Measurements from ENCODE around the gene DECR2.
A peak's percentile ranks its signal among the peaks of the same experiment; 100 is the strongest.
"Not testable (repeated sequence)": the region's sequence is repeated elsewhere in the genome, so short reads cannot be mapped to it uniquely, and the experiment has no call there.

DECR2 gene

GRCh38 chr16:401468-402348 is at the start of gene DECR2:
DECR2 (plus strand) TSS chr16:401885; CDS start chr16:401964, 79 bp downstream.
- peak; percentile 99 for DNase-seq

GRCh38 chr16:352547-353403 is 48.9 kb upstream of the DECR2 start, which contains the start of gene AXIN1:
AXIN1 (minus strand) TSS chr16:352723; CDS start chr16:347025, 5,698 bp downstream.
- DNase-seq = peak; percentile 100

- DNase-seq = peak; percentile 24
Observed at GRCh38 chr16:353404-354290, 48.0 kb upstream of the DECR2 start.

- DNase-seq = no peak
Observed at GRCh38 chr16:354291-354881, 47.3 kb upstream of the DECR2 start.

DNA sequence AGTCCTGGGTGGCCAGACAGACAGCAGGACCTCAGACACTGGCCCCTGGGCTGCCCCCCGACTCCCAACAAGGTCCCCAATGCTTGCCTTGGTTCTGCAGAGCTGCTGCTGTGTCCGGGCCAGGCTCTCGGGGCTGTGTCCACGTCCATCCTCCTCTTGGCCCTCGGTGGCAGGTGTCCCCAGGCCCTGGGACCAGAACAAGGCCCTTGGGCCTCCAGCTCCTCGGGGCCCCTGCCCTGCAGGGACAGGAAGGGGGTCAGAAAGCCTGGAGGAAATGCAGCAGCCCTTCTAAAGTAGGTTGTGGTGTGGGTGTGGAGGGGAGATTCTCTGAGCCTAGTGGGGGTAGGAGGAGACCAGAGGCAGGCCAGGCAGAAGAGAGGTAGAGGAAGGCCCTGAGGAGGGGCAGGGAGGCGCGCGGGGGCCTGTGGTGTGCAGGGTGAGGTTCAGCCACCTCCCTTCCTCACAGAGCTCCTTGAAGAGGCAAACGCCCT is 46.7 kb upstream of the DECR2 start:
- peak; percentile 59 for DNase-seq

DNA sequence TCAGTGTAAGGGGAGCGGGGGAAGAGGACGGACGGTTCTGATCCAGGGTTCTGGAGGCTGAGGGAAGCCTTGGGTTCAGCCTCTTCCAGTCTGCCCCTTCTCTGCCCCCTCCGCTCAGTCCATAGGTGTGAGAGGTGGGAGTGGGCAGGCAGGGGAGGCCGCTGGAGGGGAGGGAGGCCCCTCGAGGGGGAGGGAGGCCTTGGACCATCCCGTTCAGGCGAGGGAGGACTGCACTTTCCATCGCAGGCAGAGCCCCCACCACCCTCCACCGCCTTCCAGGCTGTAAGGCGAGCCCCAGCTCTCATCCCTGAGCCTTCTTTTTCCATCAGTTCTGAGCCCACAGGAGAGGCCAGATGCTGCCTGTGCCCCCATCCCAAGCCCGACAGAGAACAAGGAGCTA is 44.9 kb upstream of the DECR2 start:
- DNase-seq = no peak

DNA sequence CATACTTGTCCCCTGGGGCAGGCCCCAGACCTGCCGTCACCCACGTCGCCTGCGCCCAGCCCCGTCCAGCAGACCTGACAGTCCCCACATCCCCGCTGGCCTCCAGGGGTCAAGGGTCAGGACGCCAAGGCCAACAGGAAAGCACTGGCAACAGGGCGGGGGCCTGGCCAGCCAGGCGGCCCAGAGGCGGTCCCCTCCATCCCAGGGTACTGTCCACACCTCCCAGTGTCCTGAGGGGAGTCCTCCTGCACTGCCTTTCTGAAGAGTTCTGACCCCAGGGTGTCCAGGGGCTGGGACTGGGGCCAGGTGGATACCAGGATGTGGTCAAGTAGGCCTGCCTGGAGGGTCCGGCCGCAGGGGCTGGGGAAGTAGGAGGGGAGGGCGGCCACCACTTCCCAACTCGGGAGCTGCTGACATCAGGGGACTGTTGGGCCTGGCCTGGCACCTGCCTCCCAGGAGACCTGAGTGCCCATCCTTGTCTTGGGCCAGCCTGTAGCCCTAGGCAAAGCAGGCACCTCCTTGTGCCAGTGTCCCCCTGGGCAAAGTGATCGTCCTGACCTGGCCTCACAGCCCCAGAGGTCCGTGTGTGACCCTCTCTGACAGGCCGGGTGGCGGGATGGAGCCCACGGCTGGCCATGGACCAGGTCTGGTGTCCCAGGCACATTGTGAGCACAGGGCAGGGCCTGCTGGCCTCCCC is 42.5 kb upstream of the DECR2 start:
- no peak for DNase-seq

DNA sequence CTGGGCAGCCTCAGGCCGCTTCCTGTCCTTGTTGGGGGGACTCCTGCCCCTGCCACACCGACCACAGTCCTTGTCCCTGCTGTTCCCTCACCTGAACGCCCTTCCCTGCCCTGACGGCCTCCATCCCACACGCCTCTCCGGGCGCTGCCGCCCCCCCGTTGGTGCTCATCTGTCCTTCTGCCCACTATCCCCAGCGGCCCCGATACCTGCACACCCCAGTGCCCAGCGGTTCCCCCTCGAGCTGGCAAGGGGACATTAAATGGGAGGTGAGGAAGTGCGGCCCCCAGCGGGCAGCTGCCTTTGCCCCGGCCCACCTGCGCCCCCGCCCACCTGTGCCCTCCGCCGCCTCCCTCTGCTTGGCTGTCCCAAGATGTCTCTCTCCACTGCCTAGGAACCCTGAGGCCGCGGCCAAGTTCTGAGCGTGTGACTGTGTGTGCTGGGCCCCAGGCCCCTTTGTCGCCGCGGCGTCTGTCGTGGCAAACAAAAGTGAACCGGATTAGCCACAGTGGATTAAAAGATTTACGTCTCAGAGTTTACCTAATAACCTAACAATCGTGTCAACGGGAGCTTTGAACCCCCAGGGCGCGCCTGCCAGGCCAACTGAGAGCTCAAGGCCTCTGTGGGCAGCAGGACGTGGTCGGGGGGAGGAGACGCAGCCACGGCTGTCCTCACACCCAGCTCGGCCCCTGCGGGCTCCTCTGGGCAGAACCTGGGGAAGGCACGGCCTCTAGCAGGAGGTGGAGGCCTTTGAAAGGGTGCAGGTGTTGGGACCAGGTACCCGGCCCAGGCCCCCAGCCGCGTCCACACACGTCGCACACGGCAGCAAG is 41.6 kb upstream of the DECR2 start:
- DNase-seq = no peak

GRCh38 chr16:360698-361336 is 40.9 kb upstream of the DECR2 start:
- DNase-seq = no peak

GRCh38 chr16:361341-361871 is 40.3 kb upstream of the DECR2 start:
- no peak for DNase-seq

- DNase-seq = peak; percentile 72
Observed at GRCh38 chr16:361872-362701, 39.6 kb upstream of the DECR2 start.

DNA sequence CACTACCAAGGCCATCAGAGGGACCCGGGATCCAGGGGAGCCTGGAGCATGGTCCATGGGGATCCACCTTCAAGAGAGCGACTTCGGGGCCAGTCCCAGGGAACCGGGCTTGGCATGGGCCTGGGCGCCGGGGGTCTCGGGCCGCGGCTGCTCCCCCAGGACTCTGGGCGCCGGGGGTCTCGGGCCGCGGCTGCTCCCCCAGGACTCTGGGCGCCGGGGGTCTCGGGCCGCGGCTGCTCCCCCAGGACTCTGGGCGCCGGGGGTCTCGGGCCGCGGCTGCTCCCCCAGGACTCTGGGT is 39.0 kb upstream of the DECR2 start:
- DNase-seq = not testable (repeated sequence)

DNA sequence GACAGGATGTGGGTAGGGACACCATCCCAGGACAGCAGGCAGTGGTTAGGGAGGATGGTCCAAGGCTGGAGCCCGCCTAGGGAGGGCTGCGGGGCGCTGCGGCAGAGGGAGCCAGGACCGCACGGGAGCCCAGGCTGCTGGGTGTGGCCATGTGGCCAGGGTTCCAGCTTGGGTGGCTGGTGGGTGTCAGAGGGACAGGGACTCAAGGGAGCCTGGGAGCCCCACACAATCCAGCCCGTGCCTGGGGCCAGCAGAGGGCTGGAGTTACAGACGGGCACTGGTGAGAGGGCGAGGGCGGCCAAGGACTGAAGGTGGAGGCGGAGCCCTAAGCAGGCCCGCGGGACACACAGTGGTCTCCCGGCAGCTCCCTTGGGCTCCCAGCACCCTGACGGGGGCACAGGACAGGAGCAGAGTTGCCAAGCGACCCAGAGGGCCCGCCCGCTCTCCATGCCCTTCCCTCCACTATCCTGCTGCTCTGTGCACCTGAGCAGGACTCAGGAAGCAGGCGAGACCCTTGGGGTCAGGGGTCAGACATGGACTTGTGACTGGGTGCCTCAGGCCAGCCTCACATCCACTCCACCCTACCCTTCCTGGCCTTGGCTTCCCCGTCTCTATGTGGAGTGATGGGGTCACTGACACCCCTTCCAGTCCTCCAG is 38.4 kb upstream of the DECR2 start:
- DNase-seq = no peak

- DNase-seq = no peak
Observed at GRCh38 chr16:363766-364490, 37.8 kb upstream of the DECR2 start.

- no peak for DNase-seq
Observed at GRCh38 chr16:364595-365491, 36.8 kb upstream of the DECR2 start.

DNA sequence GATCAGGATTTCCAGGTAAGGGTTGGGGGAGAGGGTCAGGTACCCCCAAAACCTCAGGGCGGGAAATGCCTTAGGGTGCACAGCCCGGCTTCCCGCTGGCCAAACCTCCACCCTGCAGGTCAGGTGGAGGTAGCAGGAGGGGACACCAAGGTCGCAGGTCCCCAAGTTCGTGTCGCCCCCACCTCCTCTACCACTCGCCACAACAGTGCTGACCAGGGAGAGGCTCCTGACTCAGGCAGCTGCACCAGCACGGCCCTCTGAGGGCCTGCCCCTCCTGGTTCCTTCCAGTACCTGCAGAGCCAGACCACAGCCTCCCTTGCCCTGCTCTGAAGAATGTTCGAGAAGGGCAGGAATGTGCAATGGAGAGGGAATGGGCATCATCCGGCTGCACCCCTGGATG is 35.2 kb upstream of the DECR2 start:
- DNase-seq = no peak

Measured in activated gamma-delta T cell treated with Interleukin-2 at 50 U/mL for 16 hours (primary cell).